ENCODE results near the gene MEIS2.

The MEIS2 gene

GRCh38 chr15:36940219-36940618 lies 160.1 kb downstream of the MEIS2 start:
- Histone ChIP-seq H3K36me3 (ENCODE audit: insufficient read depth, low read length) (no peaks in the 10 kb centered on the region), H2AFZ (ENCODE audit: low read length) (no peak overlapping the region), H3K9me2 (replicated peaks; ENCODE audit: low read depth, low read length) (no peaks in the 10 kb centered on the region), H3K4me3 (ENCODE audit: low read length, poor library complexity, severe bottlenecking) (no peak overlapping the region), H3K79me2 (ENCODE audit: insufficient read depth, low read length) (no peaks in the 10 kb centered on the region), H3K27me3 (ENCODE audit: insufficient read depth, low read length, poor library complexity, severe bottlenecking) (no peaks in the 10 kb centered on the region), H3K9ac (ENCODE audit: low read depth, low read length, poor library complexity, severe bottlenecking) (no peak overlapping the region), H3F3A (ENCODE audit: low read depth) (no peaks in the 10 kb centered on the region), H3K9me3 (ENCODE audit: insufficient read depth, low read depth, low read length) (no peaks in the 10 kb centered on the region), H3K4me1 (ENCODE audit: insufficient read depth, low read length, poor library complexity, severe bottlenecking) (no peaks in the 10 kb centered on the region), H3K4me2 (ENCODE audit: low read depth, low read length, poor library complexity, severe bottlenecking) (no peak overlapping the region), H4K20me1 (ENCODE audit: insufficient read depth, low read length, poor library complexity, severe bottlenecking) (no peaks in the 10 kb centered on the region)
- TF ChIP-seq CTCF (conservative IDR thresholded peaks at IDR 0.05; ENCODE audit: low read length): no peak
- no peak for TF ChIP-seq EZH2phosphoT487 (IDR thresholded peaks at IDR 0.05; ENCODE audit: borderline replicate concordance)

- Histone ChIP-seq H3K9me2 (replicated peaks; ENCODE audit: low read depth, low read length) (no peaks in the 10 kb centered on the region), H3K4me2 (ENCODE audit: low read depth, low read length, poor library complexity, severe bottlenecking) (no peak overlapping the region), H3K9ac (ENCODE audit: low read depth, low read length, poor library complexity, severe bottlenecking) (no peak overlapping the region), H3K36me3 (ENCODE audit: insufficient read depth, low read length) (no peaks in the 10 kb centered on the region), H3K79me2 (ENCODE audit: insufficient read depth, low read length) (no peaks in the 10 kb centered on the region), H3K9me3 (ENCODE audit: insufficient read depth, low read depth, low read length) (no peaks in the 10 kb centered on the region), H3K4me3 (ENCODE audit: low read length, poor library complexity, severe bottlenecking) (no peak overlapping the region), H3K4me1 (ENCODE audit: insufficient read depth, low read length, poor library complexity, severe bottlenecking) (no peaks in the 10 kb centered on the region), H2AFZ (ENCODE audit: low read length) (no peak overlapping the region), H3F3A (ENCODE audit: low read depth) (no peaks in the 10 kb centered on the region), H4K20me1 (ENCODE audit: insufficient read depth, low read length, poor library complexity, severe bottlenecking) (no peaks in the 10 kb centered on the region), H3K27me3 (ENCODE audit: insufficient read depth, low read length, poor library complexity, severe bottlenecking) (no peaks in the 10 kb centered on the region)
- TF ChIP-seq CTCF (conservative IDR thresholded peaks at IDR 0.05; ENCODE audit: low read length): no peak
- no peak for TF ChIP-seq EZH2phosphoT487 (IDR thresholded peaks at IDR 0.05; ENCODE audit: borderline replicate concordance)
Measured at GRCh38 chr15:36938764-36939163, 161.6 kb downstream of the MEIS2 start.

- Histone ChIP-seq H3K79me2 (ENCODE audit: insufficient read depth, low read length) (no peaks in the 10 kb centered on the region), H3K9ac (ENCODE audit: low read depth, low read length, poor library complexity, severe bottlenecking) (no peak overlapping the region)
Measured at GRCh38 chr15:36938131-36938530, 162.2 kb downstream of the MEIS2 start.

More at GRCh38 chr15:36938131-36938530, 162.2 kb downstream of the MEIS2 start:
- Histone ChIP-seq H3K36me3 (ENCODE audit: insufficient read depth, low read length) (no peaks in the 10 kb centered on the region), H3K4me3 (ENCODE audit: low read length, poor library complexity, severe bottlenecking) (no peak overlapping the region), H2AFZ (ENCODE audit: low read length) (no peak overlapping the region), H3K9me3 (ENCODE audit: insufficient read depth, low read depth, low read length) (no peaks in the 10 kb centered on the region), H3K9me2 (replicated peaks; ENCODE audit: low read depth, low read length) (no peaks in the 10 kb centered on the region), H3F3A (ENCODE audit: low read depth) (no peaks in the 10 kb centered on the region), H3K4me2 (ENCODE audit: low read depth, low read length, poor library complexity, severe bottlenecking) (no peak overlapping the region), H3K27me3 (ENCODE audit: insufficient read depth, low read length, poor library complexity, severe bottlenecking) (no peaks in the 10 kb centered on the region), H3K4me1 (ENCODE audit: insufficient read depth, low read length, poor library complexity, severe bottlenecking) (no peaks in the 10 kb centered on the region), H4K20me1 (ENCODE audit: insufficient read depth, low read length, poor library complexity, severe bottlenecking) (no peaks in the 10 kb centered on the region)
- no peak for TF ChIP-seq EZH2phosphoT487 (IDR thresholded peaks at IDR 0.05; ENCODE audit: borderline replicate concordance)
- TF ChIP-seq CTCF (conservative IDR thresholded peaks at IDR 0.05; ENCODE audit: low read length): no peak
